HepG2 (cell line): Measurements from ENCODE around the gene S100A4. TPM values are rescaled to one million over a fixed set of nuclear protein-coding genes. Genes with fewer than 3 reads are reported as not detected.

Source experiments
- DMAP1 ChIP-seq: IDR thresholded peaks from 2 replicates; pipeline ENCODE4 v1.6.1; 2016
- DPF2 ChIP-seq: sonication (generic); formaldehyde crosslinking; IDR thresholded peaks from 2 replicates; pipeline ENCODE4 v1.4.0; 2020; ENCODE audit warnings: mild to moderate bottlenecking, low read depth, missing genetic modification reagents, borderline replicate concordance
- ELF3 ChIP-seq: IDR thresholded peaks from 2 replicates; pipeline ENCODE4 v1.6.1; 2016; ENCODE audit warnings: missing genetic modification reagents, missing compliant biosample characterization
- GZF1 ChIP-seq: sonication (generic); formaldehyde crosslinking; IDR thresholded peaks from 2 replicates; pipeline ENCODE4 v1.5.1; 2020; ENCODE audit warnings: mild to moderate bottlenecking, missing genetic modification reagents
- HMG20B ChIP-seq: conservative IDR thresholded peaks from 2 replicates; pipeline ENCODE4 v1.6.1; 2016; ENCODE audit warnings: missing genetic modification reagents, missing compliant biosample characterization
- HMGA1 ChIP-seq: sonication (generic); formaldehyde crosslinking; conservative IDR thresholded peaks from 2 replicates; pipeline ENCODE4 v1.4.0; 2020; ENCODE audit warnings: missing genetic modification reagents
- IKZF1 ChIP-seq: fragments of 450-650 bp; IDR thresholded peaks from 2 replicates; pipeline ENCODE4 v1.7.1; 2016
- KLF6 ChIP-seq: IDR thresholded peaks from 2 replicates; pipeline ENCODE4 v1.8.0; 2016; ENCODE audit warnings: missing biosample characterization, missing genetic modification reagents
- NAIF1 ChIP-seq: sonication (generic); formaldehyde crosslinking; IDR thresholded peaks from 2 replicates; pipeline ENCODE4 v1.5.0; 2020; ENCODE audit warnings: mild to moderate bottlenecking, missing genetic modification reagents, borderline replicate concordance
- PHF5A ChIP-seq: IDR thresholded peaks from one replicate; pipeline ENCODE4 v1.6.1; 2018; ENCODE audit warnings: low read depth, missing genetic modification reagents; ENCODE audit not compliant: unreplicated experiment
- RAD21 ChIP-seq: fragments of 450-650 bp; formaldehyde crosslinking; IDR thresholded peaks from 2 replicates; pipeline ENCODE4 v1.5.0; 2020; ENCODE audit warnings: mild to moderate bottlenecking
- SMARCE1 ChIP-seq: fragments of 450-650 bp; IDR thresholded peaks from 2 replicates; pipeline ENCODE4 v1.6.1; 2017; ENCODE audit warnings: borderline replicate concordance
- ZBTB7B ChIP-seq: sonication (generic); formaldehyde crosslinking; IDR thresholded peaks from 2 replicates; pipeline ENCODE4 v1.4.0; 2020; ENCODE audit warnings: missing genetic modification reagents
- ZGPAT ChIP-seq: IDR thresholded peaks from 2 replicates; pipeline ENCODE4 v1.6.1; 2016; ENCODE audit warnings: mild to moderate bottlenecking
- ZNF205 ChIP-seq: IDR thresholded peaks from 2 replicates; pipeline ENCODE4 v1.6.1; 2018; ENCODE audit warnings: missing biosample characterization, missing genetic modification reagents
- ZNF557 ChIP-seq: sonication (generic); formaldehyde crosslinking; IDR thresholded peaks from 2 replicates; pipeline ENCODE4 v1.4.0; 2020; ENCODE audit warnings: missing genetic modification reagents
- ZNF782 ChIP-seq: sonication (generic); formaldehyde crosslinking; IDR thresholded peaks from 2 replicates; pipeline ENCODE4 v1.4.0; 2020; ENCODE audit warnings: missing genetic modification reagents, mild to moderate bottlenecking, borderline replicate concordance
- ZNF788 ChIP-seq: sonication (generic); formaldehyde crosslinking; IDR thresholded peaks from 2 replicates; pipeline ENCODE4 v1.5.0; 2020; ENCODE audit warnings: mild to moderate bottlenecking, missing genetic modification reagents, borderline replicate concordance
- ZNF790 ChIP-seq: sonication (generic); formaldehyde crosslinking; IDR thresholded peaks from 2 replicates; pipeline ENCODE4 v1.8.0; 2022; ENCODE audit warnings: missing genetic modification reagents, mild to moderate bottlenecking, borderline replicate concordance
- polyA plus RNA-seq, 8 experiments: library from polyadenylated mRNA; depleted of rRNA in 3 of 8; stranded (reverse) in 7 of 8; unstranded in 1 of 8; fragments of >200 nt; fragmentation: Illumina TruSeq in 4 of 8; extraction: Trizol in 4 of 8; gene quantifications; 2 replicates each; pipeline versions ENCODE4 v1.2.1 to v1.2.3, GENCODE V29; 2011 to 2016; ENCODE audit warnings: low read depth in 4 of 8, missing spikeins in 1 of 8, mixed read lengths in 1 of 8; ENCODE audit not compliant: insufficient read depth in 1 of 8
- total RNA-seq, 5 experiments: library from RNA; depleted of rRNA; stranded (reverse); fragments of >200 nt; fragmentation: Illumina TruSeq; extraction: Trizol; gene quantifications; 2 replicates each; pipeline ENCODE4 v1.2.3, GENCODE V29; 2016; ENCODE audit warnings: low read depth in 1 of 5
- TF ChIP-seq, protein P1 (sequence below): sonication (generic); formaldehyde crosslinking; IDR thresholded peaks from 2 replicates; pipeline ENCODE4 v1.5.0; 2020; ENCODE audit warnings: mild to moderate bottlenecking, missing genetic modification reagents, borderline replicate concordance
- TF ChIP-seq, protein P2 (sequence below): sonication (generic); formaldehyde crosslinking; IDR thresholded peaks from 2 replicates; pipeline ENCODE4 v1.4.0; 2020; ENCODE audit warnings: missing genetic modification reagents
- TF ChIP-seq, protein P3 (sequence below): sonication (generic); formaldehyde crosslinking; IDR thresholded peaks from 2 replicates; pipeline ENCODE4 v1.4.0; 2020; ENCODE audit warnings: missing genetic modification reagents

S100A4 gene
- total and polyA plus RNA-seq, 2 of the 13 experiments (the other 11 are each of a cell fraction or from before 2014, with no cell fraction given) = 12.9 to 20.2 TPM

DNA sequence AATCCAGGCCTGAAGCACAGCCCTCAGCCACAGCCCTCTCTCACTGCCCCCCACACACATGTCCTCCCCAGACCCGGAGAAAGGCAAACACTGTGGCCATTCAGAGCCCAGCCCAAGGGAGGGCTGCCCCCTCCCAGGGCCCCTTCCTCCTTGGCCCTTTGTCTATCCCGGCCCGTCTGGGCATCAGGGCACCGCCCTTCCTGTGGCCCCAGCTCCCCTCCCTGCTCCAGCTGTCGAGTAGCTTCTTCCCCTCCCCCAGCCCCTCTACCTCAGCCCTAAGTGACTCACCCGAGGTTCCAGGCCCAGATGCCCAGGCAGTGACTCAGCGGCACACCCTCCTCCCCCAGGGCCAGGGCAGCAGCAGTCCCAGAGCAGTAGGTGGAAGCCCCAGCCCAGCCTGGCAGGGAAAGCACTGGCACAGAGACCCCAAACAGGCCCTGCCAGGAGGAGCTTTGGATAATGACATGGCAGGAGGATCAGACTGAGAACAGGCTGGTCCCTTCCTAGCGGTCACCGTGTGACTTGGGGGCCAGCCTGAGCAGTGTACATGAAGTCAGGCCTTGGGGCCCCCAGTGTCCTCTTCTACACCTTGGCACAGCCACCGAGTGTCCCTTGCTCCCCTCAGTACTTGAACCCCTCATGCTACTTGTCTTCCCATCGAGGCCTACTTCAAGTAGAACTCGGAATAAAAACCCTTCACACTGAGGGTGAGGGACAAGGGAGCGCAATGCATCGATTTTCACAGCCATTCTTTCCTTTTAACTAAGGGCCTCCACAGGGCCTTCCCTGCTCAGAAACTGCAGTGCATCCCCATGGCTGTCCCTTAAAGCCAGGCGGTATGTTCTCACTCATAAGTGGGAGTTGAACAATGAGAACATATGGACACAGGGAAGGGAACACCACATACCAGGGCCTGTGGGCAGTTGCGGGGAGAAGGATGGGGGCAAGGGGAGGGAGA, 21.1 kb upstream of the S100A4 start (continued):
- no peak for TF ChIP-seq ZNF205 (CRISPR knock-in tag)
- TF ChIP-seq DMAP1 (CRISPR knock-in tag) = peak; percentile 50; the same call in 1 of the 2 replicates
- peak; percentile 44; the same call in 1 of the 2 replicates for TF ChIP-seq ZNF782 (CRISPR knock-in tag)
- peak; percentile 20; the same call in 1 of the 2 replicates for TF ChIP-seq ZBTB7B
- TF ChIP-seq NAIF1 (CRISPR knock-in tag) = no peak
- TF ChIP-seq HMG20B = no peak
- TF ChIP-seq HMGA1 (CRISPR knock-in tag) = no peak
- TF ChIP-seq DPF2 (CRISPR knock-in tag) = peak; percentile 46; the same call in 1 of the 2 replicates
- TF ChIP-seq RAD21 (CRISPR knock-in tag) = no peak
- TF ChIP-seq GZF1 = no peak
- TF ChIP-seq IKZF1 = no peak
- TF ChIP-seq SMARCE1 = no peak
- peak; percentile 37; the same call in 1 of the 2 replicates for TF ChIP-seq KLF6 (CRISPR knock-in tag)
- TF ChIP-seq ZNF557 (CRISPR knock-in tag) = no peak
- TF ChIP-seq, protein P1, sequence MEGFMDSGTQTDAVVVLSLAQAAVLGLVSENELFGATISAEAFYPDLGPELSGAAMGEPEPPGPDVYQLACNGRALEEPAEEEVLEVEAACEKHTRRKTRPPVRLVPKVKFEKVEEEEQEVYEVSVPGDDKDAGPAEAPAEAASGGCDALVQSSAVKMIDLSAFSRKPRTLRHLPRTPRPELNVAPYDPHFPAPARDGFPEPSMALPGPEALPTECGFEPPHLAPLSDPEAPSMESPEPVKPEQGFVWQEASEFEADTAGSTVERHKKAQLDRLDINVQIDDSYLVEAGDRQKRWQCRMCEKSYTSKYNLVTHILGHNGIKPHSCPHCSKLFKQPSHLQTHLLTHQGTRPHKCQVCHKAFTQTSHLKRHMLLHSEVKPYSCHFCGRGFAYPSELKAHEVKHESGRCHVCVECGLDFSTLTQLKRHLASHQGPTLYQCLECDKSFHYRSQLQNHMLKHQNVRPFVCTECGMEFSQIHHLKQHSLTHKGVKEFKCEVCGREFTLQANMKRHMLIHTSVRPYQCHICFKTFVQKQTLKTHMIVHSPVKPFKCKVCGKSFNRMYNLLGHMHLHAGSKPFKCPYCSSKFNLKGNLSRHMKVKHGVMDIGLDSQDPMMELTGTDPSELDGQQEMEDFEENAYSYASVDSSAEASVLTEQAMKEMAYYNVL = no peak
- peak; percentile 71 for TF ChIP-seq ZGPAT (CRISPR knock-in tag)
- no peak for TF ChIP-seq ZNF790 (CRISPR knock-in tag)
- TF ChIP-seq, protein P2, sequence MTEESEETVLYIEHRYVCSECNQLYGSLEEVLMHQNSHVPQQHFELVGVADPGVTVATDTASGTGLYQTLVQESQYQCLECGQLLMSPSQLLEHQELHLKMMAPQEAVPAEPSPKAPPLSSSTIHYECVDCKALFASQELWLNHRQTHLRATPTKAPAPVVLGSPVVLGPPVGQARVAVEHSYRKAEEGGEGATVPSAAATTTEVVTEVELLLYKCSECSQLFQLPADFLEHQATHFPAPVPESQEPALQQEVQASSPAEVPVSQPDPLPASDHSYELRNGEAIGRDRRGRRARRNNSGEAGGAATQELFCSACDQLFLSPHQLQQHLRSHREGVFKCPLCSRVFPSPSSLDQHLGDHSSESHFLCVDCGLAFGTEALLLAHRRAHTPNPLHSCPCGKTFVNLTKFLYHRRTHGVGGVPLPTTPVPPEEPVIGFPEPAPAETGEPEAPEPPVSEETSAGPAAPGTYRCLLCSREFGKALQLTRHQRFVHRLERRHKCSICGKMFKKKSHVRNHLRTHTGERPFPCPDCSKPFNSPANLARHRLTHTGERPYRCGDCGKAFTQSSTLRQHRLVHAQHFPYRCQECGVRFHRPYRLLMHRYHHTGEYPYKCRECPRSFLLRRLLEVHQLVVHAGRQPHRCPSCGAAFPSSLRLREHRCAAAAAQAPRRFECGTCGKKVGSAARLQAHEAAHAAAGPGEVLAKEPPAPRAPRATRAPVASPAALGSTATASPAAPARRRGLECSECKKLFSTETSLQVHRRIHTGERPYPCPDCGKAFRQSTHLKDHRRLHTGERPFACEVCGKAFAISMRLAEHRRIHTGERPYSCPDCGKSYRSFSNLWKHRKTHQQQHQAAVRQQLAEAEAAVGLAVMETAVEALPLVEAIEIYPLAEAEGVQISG (CRISPR knock-in tag) = peak; percentile 51; the same call in 1 of the 2 replicates
- TF ChIP-seq PHF5A (CRISPR knock-in tag) = no peak
- TF ChIP-seq ELF3 (CRISPR knock-in tag) = peak; percentile 53
- TF ChIP-seq ZNF788 = 0 out of 2 replicates have a peak, but pooled peaks have one; percentile 12
- TF ChIP-seq, protein P3, sequence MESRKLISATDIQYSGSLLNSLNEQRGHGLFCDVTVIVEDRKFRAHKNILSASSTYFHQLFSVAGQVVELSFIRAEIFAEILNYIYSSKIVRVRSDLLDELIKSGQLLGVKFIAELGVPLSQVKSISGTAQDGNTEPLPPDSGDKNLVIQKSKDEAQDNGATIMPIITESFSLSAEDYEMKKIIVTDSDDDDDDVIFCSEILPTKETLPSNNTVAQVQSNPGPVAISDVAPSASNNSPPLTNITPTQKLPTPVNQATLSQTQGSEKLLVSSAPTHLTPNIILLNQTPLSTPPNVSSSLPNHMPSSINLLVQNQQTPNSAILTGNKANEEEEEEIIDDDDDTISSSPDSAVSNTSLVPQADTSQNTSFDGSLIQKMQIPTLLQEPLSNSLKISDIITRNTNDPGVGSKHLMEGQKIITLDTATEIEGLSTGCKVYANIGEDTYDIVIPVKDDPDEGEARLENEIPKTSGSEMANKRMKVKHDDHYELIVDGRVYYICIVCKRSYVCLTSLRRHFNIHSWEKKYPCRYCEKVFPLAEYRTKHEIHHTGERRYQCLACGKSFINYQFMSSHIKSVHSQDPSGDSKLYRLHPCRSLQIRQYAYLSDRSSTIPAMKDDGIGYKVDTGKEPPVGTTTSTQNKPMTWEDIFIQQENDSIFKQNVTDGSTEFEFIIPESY (CRISPR knock-in tag) = 0 out of 2 replicates have a peak, but pooled peaks have one; percentile 16
